ENCODE data around the gene COA1.
"Not testable (repeated sequence)": the region's sequence is repeated elsewhere in the genome, so short reads cannot be mapped to it uniquely, and the experiment has no call there.

Gene COA1

DNA sequence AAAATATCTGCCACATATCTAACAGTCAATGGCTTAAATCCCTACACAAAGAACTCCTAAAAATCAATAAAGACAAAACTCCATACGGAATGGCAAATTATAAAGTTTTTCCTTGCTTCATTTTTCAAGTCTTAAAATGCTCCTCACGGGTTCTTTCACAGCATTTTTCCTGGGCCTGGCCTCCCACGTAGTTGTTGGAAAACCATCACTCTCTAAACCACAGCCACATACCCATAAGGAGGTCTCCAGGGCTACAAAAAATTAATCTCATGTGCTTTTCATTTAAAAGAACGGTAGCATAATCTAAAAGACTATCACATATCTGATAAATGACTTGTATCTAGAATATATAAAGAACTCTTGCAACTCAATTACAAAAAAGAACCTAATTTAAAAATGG lies 2.9 kb downstream of the COA1 start:
- FAIRE-seq: no peak

DNA sequence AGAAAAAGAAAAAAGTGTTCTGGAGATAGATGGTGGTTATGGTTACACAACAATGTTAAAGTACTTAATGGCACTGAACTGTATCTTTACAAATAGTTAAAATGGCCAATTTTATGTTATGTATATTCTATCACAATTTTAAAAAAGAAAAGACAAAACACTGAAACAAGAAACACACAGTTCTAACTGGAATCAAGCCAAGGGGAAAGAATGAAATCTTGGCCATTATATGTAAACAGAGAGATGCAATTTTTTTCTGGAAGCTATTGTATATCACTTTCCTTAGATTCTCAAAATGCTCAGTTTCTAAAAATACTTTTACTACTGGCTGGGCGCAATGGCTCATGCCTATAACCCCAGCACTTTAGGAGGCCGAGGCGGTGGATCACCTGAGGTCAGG lies 4.1 kb downstream of the COA1 start:
- no peak for FAIRE-seq

DNA sequence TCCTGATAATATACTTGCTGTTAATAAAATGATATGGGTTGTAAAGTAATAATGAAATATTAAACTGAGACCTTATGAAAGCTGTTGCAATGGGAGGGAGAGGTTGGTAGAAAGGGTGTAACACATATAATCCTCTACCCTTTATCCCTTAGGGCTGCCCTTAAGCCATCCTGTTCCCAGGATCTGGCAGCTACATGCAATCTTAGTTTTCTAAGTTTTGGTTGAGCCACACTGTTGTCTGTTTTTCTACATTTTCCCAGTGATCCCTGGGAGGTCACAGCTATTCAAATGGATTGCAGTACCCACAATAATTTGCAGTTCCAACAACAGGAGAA lies 6.3 kb downstream of the COA1 start:
- FAIRE-seq: no peak

DNA sequence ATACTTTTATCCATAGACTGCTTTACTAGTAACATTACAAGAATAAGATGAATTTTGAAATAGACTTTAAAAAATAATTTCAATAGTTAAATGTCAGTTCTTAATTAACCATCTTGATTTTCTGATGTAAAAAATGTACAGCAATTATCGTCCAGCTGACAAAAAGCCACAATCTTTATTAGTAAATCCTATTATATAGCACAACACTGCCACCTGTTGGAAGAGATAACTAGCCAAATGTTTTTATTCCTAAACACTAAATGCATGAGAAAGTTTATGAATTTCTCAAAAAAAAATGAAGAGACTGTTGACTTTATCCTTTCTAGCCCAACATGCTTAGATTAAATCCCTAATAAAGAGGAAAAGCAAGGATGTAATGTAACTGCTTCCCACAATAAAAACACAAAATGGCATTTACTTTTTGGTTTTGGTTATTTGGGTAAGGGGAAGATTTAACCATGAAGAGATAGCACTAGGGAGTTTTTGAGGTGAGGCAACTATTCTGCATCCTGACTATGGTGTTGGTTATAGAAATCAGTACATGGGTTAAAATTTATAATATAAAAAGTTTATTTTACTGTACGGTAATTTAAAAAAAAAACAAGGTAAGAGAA lies 8.0 kb downstream of the COA1 start:
- peak; percentile 99 for FAIRE-seq

DNA sequence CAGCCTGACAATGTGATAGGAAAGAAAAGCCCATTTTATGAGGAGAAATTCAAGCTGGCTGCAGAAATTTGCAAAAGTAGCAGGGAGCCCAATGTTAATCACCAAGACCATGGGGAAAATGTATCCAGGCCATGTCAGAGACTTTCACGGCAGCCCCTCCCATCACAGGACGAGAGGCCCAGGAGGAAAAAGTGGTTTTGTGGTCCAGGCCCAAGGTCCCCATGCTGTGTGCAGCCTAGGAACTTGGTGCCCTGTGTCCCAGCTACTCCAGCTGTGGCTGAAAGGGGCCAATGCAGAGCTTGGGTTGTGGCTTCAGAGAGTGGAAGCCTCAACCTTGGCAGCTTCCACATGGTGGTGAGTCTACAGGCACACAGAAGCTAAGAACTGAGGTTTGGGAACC lies 12.7 kb downstream of the COA1 start:
- no peak for FAIRE-seq

DNA sequence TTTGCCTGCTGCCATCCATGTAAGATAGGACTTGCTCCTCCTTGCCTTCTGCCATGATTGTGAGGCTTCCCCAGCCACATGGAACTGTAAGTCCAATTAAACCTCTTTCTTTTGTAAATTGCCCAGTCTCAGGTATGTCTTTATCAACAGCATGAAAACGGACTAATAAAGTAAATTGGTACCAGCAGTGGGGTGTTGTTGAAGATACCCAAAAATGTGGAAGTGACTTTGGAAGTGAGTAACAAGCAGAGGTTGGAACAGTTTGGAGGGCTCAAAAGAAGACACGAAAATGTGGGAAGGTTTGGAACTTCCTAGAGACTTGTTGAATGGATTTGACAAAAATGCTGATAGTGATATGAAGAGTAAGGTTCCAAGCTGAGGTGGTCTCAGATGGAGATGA lies 13.4 kb downstream of the COA1 start:
- FAIRE-seq: not testable (repeated sequence)

DNA sequence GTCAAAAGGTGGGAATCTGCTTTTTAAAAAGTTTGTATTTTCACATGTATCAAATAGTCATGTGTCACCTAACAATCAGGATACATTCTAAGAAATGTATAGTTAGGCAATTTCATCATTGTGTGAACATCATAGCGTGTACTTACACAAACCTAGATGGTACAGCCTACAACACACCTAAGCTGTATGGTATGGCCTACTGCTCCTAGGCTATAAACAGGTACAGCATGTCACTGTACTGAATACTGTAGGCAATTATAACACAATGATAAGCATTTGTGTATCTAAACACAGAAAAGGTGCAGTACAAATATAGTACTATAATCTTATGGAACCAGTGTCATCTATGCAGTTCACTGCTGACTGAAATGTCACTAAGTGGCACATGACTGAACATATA lies 17.8 kb downstream of the COA1 start:
- FAIRE-seq: no peak

DNA sequence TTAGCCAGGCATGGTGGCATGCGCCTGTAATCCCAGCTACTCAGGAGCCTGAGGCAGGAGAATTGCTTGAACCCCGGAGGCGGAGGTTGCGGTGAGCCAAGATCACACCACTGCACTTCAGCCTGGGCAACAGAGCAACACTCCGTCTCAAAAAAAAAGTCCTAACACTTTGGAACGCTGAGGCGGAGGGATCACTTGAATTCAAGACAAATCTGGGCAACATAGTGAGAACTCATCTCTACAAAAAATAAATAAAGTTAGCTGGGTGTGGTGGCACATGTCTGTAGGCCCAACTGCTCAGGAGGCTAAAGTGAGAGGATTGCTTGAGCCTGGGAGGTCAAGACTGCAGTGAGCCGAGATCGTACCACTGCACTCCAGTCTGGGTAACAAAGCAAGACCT lies 21.3 kb downstream of the COA1 start:
- FAIRE-seq: not testable (repeated sequence)

DNA sequence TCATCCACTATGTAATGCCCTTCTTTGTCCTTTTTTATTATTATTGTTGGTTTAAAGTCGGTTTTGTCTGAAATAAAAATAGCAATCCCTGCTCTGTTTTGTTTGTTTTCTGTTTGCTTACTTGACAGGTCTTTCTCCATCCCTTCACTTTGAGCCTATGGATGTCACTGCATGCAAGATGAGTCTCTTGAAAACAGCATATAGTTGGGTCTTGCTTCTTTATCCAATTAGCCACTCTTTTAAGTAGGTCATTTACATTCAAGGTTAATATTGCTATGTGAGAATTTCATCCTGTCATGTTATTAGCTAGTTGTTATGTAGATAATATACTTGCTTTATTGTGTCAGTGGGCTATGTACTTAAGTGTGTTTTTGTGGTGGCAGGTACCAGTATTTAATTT lies 25.8 kb downstream of the COA1 start:
- FAIRE-seq: peak; percentile 33

DNA sequence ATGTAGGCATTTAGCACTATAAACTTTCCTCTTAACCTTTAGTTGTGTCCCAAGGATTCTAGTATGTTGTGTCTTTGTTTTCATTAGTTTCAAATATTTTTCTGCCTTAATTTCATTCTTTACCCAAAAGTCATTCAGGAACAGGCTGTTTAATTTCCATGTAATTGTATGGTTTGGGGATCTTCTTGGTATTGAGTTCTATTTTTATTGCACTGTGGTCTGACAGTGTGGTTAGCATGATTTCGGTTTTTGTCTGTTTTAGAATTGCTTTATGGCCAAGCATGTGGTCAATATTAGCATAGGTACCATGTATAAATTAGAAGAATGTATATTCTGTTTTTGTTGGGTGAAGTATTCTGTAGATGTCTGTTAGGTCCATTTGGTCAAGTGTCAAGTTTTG lies 26.3 kb downstream of the COA1 start:
- peak; percentile 72 for FAIRE-seq

DNA sequence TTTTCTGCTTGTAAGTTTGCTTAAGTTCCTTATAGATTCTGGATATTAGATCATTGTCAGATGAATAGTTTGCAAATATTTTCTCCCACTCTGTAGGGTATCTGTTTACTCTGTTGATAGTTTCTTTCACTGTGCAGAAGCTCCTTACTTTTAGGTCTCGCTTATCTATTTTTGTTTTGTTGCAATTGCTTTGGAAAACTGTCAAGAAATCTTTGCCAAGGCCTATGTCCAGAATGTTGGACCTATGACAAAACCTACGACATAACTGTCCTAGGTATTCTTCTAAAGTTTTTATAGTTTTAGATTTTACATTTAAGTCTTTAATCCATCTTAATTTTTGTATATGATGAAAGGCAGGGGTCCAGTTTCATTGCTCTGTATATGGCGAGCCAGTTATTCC lies 27.4 kb downstream of the COA1 start:
- no peak for FAIRE-seq

DNA sequence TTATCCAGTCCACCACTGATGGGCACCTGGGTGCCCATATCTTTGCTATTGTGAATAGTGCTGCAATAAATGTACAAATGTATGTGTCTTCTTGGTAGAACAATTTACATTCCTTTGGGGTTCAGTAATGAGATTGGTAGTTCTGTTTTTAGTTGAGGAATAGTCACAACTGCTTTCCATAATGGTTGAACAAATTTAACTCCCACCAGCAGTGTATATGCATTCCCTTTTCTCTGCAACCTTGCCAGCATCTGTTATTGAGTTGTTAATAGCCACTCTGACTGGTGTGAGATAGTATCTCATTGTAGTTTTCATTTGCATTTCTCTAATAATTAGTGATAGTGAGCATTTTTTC lies 27.8 kb downstream of the COA1 start:
- no peak for FAIRE-seq

DNA sequence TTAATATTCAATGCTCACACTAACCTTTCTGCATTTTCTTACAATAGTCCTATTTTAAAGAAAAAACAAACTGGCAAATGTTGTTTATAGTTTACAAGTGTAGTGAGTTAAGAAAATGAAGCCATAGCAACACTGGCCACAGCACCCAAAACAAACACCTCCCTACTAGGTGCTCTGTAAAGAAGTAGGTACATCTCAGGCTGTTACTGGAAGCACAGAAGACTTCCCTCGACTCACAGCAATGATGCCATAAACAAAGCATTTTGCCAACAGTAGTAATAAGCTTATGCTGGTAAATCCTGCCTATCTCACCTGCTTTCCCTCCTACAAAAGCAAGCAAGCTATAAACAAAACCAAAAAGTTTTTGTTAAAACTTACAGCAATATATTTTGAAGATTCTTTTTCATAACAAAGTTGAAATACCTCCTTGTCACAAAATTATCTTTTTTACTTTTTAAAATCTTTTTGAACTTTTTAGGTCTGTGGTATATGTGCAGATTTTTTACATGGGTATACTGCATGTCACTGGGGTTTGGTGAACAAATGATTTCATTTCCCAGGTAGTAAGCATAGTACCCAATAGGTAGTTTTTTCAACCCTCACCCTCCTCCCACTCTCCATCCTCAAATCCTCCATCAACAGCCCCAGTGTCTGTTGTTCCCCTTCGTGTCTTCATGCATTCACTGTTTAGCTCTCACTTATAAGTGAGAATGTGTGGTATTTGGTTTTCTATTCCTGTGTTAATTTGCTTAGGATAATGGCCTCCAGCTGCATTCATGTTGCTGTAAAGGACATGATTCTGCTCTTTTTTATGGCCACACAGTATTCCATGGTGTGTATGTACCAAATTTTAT lies 28.4 kb downstream of the COA1 start:
- no peak for FAIRE-seq

DNA sequence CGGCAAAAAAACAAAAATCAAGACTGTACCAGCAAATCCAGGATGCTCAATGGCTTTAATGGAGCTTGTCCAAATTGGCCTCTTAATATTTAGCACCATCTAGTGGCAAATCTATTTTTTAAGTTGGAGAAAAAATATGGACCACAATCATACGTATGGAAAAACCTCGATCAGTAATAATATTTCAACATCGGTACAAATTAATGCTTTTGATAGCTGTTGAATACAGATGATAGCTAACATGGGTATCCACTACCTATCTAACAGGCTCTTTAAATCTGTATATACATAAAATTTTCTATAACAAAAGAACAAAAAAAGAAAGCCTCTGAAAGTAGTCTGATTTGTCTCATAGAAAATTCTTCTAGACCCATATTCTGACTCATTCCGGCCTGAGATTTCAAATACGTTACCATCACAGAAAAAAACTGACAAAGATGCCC lies 29.2 kb downstream of the COA1 start:
- peak; percentile 98 for FAIRE-seq

DNA sequence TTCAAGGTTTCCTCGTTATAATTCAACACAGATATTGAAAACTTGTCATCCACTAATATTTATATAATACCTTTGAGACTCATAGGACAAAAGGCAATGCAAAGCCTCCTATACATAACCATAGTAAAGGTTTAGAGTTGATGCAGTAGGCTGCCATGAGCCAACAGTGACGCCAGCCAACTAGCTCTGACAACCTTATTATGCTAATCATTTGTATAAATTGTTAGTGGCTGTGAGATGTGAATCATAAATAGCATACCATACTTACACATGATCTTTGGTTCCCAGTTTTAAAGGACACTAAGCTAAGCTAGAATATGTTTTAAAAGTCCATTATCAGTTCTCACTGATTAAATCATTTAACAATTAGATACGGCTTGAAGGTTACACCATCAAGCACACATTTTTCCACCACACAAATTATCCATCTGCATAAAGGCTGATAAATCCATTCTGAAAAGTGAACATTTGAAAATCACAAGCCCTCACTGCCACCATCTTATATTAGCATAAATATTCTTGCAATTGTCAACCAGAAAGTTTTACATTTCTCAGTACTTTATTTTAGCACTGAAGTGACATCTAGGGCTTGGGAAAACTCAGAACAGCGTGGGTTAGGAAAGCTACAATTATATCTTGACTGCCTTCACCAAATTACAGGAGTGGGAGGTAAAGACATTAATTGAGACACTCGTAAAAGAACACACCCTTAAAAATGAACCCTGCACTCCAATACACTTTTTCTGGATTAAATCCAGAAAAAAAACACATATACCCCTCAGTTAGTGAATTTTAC lies 30.7 kb downstream of the COA1 start:
- FAIRE-seq: no peak

DNA sequence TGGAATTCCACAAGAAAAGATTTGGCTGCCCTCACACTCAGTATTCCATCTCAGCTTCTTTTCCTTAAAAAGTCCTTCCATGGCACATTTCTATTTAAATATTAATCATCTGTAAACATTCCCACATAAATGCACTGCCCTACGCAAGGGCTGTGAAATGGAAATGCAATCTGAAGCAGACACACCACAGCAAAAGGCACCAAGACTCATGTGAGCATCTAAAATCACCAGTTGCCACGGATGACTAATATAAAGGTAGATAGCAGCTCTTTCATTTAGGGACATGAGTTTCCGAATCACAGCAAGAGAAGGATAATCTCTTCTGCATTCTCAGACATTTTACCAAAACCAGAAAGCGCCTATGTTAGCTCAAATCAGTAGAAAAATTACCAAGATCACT lies 31.6 kb downstream of the COA1 start:
- no peak for FAIRE-seq

DNA sequence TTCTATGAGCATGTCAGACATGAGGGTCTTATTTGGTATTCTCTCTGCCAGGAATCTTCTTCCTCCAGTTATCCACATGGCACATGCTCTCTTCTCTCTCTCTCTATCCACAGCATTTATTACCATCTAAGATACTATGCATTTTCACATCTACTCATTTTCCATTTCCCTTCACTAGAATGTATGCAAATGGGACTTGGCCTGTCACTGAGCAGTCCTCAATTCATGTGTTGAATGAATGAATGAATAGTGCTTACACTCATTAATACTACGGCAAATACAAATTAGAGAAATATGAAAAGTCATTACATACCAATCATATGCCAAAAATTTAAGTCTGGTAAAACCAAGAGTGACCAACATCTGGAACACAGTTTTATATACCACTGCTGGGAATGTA lies 34.0 kb downstream of the COA1 start:
- no peak for FAIRE-seq

DNA sequence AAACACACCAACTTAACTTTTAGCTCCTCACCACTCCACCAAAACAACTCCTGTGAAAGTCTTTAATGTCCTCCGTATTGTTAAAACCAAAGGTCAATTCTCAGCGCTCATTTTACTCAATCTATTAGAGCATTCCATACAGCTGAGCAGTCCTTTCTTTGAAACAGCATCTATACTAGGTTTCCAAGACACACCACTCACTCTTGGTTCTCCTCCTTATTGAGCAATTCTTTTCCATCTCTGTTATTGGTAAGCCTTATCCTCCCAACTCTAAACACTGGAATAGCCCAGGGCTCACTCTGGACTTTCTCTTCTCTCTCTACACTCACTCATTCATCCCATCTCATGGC lies 34.9 kb downstream of the COA1 start:
- FAIRE-seq: no peak

DNA sequence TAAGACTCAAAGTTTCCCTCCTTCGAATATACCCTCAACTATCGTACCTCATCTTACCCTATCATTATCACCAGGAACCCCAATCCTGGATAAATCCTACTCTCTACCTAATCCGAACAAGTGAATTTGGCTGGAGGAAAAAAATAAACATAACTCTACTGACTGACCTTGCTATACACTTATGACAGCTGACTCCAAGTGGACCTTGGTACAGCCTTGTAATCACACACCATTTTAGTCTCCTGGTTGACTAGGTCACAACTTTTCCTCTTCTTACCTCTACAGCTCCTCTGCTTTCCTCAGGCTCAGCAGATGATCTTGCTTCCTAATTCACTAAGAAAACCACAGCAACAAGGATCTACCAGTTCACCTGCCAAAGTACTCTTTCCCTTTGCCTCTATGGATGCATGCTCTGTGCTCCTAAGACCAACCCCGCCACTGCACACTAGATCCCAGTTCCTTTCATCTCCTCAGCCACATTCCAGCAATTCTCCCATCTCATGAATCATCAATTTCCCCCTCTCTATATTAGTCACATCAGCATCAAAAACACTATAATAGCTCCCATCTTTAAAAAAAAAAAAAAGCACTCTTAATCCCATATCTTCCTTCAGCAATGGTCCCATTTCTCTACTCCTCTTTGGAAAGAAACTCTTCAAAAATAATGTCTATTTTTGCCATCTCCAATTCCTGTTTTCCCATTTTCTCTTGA lies 35.5 kb downstream of the COA1 start:
- FAIRE-seq: no peak

DNA sequence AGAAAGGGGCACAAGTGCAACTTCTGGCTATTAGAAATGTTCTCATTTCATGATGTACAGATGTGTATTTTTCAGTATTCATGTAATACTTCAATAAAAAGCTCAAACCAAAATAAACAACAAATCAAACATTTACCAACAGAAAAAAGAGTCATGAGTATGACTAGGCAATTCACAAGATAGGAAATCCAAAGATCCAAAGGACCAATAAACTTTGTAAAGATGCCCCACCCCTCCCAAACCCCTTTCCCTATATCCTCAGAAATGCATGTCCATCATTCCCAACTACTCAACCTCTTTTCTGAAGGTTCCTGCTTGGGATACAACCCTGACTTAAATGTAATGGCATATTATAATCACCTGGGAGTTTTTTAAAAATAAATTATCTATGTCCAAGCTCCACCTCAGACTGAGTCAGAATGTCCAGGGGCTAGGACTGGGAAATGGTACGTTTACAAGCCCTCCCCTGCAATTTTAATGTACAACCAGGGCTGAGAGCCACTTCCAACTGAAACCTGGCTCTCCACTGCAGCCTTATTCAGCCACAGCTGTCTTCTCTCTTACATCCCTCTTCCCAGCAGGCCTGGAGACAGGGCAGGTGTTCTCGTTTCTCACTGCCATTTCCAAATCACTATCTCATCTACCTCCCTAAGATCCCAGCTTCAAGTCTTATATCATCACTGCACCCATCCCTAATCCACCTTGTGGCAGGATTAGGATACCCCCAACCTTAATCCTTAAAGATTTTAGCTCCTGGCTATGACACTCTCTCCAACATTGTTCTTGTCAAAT lies 36.5 kb downstream of the COA1 start:
- no peak for FAIRE-seq

DNA sequence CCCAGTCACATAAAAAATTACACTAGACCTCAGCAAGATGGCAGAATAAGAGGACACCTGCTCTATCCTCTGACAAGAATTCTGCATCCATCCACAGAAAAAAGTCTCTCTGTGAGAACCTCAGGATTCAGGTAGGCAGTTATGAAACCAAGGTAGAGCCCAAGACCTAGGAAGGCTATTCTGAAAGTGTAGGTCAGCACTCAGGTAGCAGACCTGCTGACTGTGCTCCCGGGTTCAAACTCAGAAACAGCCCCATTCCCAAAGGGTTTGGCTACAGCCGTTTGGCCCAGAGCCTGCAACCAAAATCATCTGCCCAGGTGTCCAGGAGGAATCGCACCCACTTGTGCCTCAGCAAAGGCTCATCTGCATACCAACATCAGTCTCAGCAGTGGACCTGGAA lies 37.7 kb downstream of the COA1 start:
- FAIRE-seq: no peak

DNA sequence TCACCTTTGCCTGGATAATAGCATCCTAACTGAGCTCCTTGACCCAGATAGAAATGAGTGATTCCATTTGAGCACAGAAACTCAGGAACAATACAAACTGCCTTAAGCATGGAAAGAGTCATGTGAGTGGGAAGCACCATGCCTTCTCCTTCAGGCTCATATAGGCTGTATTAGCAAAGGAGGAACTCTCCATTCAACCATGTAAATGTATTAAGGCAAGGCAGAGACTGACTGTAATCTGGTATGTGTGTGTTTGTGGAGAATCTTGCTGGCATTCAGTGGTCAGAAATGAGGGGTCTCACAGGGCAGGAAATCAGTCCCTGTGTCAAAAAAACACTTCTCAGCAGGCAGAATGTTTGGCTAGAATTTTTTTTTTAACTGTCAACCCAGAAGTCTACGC lies 40.2 kb downstream of the COA1 start:
- FAIRE-seq: no peak

DNA sequence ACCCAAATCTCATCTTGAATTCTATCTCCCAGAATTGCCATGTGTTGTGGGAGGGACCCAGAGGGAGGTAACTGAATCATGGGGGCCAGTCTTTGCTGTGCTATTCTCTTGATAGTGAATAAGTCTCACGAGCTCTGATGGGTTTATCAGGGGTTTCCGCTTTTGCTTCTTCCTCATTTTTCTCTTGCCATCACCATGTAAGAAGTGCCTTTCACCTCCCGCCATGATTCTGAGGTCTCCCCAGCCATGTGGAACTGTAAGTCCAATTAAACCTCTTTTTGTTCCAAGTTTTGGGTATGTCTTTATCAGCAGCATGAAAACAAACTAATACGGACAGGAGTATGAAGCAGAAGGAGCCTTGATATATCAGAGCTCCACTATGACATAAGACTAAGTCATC lies 41.5 kb downstream of the COA1 start:
- not testable (repeated sequence) for FAIRE-seq
